ENCODE results near the gene OTOF.

Gene OTOF

DNA sequence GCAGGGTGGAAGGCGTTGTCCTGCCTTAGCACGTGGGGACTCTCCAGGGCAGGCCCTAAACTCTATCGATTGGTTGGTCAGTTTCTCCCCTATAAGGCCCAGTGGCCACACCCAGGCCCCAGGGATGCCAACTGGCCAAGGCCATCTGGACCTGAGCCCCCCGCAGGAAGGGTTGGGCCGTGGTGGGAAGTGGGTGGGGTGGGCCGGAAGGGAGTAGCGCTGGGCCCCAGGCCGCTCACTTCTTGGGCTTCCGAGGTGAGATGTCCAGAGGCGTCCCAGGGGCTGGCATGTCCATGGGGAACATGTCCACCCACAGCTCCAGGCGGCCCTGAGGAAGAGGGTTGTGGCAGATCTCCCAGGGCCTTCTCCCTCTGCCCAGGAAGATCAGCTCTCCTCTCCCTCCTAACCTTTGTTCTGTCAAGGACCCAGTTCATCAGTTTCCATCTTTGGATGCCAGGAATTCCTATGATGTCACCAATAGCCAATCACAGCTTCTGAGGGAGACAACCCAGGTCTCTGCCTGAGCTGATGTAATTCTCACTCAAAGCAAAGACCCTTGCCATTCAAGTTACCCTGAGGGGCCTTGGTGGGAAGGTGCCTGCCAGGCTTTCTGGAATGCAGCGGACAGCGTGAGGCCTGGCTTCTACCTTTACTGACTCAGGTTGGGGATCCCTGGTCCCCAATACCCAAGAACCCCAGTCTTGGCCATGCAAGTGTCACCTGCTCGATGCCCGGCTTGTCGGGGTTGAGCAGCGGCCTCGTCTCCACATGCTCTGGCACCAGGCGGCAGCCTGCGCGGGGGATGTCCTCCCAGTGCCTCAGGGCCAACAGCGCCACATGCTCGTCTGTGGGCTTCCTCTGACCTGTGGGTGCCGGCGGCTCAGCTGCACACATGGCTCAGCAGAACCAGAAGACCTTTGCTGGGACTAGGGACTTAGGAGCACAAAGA, 14.4 kb downstream of the OTOF start:
- DNase-seq: no peak

DNA sequence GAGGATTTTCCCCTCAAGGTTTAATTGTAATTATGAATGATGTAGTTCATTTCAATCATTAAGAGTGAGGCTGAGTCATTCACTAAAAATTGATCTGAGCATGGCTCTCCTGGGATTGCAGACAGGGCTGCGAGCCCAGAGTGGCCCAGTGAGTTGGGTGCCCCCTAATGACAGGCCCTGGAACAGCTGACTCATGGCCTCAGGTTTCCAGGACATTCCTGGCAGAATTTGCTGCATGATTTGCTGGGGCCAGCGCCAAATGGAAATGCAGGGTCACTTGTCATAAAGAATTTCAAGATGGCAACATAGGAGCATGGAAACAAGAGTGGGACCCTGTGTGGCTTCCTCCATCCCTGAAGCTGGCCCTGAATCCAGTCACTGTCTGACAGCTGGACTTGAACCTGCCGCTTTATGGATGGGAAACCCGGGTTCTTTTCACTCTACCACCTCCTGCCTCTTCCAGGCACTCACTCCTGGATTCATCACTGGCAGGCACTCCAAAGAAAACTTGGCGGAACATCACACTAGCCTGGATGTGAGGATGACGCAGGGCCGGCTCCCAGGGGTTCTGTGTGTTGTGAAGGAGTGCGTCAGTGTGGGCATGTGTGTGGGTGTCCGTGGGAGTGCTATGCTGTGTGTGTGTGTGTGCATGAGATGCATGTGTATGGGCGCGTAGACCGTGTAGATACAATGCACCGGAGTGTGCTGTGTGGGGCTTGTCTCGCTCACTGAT, 15.2 kb downstream of the OTOF start:
- DNase-seq: no peak

DNA sequence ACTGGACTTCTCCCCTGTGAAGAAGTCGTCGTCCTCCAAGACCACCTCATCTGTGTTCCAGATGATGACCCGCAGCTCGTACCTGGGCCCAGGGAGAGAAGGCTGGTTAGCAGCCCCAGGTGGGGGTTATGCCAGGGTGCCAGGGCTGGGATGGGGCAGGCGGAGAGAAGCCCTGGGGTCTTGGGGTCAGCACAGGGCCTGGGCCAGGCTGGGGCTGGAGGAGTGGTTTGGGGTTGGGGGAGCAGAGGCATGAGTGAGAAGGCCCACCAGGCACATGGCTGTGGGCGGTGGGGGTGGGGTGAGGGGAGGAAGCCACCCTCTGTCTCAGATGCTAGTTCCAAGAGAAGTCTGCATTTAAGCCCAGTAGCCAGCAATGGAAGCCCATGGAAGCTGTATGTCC, 15.8 kb downstream of the OTOF start:
- DNase-seq: no peak

DNA sequence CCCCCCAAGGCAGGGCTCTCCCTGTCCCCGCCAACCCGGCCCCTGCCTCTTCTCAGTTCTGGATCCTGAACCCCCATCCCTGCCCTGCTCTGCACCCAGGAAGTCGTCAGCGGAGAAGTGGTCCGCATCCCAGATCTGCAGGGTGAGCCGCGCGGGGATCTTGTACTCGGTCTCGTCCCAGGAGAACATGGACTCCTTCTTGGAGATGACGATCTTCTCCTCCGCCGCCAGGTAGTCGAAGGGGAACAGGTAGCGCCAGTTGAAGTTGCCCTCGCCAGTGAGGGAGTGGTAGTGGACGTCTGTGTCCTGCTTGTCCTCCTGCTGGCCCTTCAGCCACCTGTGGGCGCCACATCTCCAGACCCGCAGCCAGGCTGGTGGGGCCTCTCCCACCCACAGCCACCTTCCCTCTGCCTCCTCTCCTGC, 16.3 kb downstream of the OTOF start:
- DNase-seq: no peak

DNA sequence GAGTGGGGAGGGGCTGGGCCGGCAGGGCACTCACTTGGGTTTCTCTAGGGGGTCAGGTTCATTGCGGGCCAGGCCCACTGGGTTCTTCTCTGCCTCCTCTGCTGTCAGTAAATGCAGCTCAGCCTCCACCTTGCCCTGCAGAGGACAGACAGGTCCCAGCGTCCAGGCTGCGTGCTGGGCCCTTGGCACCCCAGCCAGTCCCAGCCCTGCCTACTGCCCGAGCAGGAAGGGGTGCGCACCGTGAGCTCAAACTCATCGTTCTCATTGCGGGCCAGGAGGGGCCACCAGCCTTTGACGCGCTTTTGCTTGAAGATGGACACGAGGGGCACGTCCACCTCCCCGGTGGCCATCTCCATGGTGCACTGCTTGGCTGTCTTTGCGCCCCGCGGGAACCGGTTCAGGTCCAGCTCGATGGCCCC, 17.3 kb downstream of the OTOF start:
- no peak for DNase-seq

DNA sequence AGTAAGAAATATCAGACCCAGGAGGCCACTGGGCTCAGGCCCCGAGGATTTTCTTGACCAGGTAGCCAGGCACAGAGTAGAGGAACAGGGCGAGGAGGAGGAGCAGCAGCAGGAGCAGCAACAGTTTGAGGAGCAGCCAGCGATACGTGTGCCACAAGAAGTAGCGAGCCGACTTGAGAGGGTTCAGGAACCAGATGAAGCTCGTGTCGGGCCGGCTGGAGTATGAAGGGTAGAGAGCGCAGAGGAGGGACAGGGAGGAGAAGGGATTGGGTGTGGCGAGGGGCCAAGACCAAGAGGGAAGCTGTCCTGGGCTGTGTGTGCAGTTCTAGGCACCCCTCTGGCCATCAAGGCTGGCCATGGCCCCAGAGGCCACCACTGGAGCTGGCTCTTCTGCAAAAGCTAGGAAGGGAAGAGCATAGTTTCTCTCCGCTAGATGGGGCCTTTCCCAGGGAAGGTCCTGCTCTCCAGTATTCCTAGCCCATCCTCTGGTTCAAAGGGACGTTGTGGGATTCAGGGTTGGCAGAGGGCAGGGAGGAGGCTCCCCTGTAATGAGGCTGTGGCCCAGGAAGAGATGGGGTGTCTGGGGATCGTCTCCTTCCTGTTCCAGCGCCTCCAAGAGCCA, 17.8 kb downstream of the OTOF start:
- DNase-seq: no peak

DNA sequence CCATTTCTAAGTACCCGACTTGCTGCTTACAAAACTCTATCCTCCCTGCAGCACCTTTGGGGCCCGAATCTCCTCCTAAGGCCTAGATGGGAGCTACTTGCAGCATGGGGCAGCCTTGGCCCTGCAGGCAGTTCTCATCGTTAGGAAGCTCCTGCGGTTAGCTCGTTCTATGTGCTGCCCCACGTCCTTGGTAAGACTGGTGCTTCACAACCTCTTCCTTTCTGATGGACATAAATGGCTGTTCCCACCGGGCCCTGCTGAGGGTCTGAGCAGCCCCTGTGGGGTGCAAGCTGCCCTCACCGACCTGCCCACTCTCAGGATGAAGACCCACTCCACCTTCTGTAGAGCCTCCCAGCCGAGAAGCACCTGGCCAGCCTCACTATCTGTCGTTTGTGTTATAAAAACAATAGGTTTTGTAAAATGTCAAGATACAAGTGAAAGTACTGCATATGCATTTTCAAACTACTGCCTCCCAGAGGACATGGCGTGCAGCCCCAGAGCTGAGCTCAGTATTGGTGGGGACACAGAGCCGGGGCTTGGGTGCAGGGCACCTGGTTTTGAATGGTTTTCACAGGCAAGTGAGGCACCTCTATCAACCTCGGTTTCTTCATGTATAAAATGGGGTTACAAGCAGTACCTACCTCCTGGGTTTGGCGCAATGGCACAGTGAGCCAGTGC, 19.4 kb downstream of the OTOF start:
- no peak for DNase-seq

DNA sequence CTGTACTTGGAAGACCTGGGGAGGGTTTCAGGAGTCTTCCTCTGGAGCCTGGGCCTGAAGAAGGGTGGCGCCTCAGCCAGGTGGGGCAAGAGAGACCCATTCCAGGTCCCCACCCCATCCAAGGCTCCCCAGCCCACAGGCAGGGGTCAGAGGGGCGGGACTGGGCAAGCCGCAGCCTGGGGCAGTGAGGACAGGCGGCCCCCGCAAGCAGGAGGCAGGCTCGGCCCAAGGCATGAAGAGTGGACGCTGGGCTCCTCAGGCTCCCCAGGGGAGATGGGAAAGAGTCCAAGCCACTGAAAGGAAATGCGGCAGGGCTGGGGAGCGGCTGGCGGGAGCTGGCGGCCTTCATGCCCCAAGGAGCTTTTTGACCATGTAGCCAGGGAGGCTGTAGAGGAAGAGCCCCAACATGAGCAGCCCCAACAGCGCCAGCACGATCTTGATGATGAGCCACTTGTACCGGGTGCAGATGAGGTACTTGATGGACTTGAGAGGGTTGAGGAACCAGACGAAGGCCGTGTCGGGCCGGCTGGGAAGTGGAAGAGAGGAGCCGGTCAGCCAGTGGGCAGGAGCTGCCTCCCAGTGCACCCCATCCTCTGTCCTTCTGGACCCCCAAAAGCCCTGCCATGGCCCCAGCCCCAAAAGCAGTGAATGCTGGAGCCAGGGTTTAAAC, 20.1 kb downstream of the OTOF start:
- DNase-seq: no peak

DNA sequence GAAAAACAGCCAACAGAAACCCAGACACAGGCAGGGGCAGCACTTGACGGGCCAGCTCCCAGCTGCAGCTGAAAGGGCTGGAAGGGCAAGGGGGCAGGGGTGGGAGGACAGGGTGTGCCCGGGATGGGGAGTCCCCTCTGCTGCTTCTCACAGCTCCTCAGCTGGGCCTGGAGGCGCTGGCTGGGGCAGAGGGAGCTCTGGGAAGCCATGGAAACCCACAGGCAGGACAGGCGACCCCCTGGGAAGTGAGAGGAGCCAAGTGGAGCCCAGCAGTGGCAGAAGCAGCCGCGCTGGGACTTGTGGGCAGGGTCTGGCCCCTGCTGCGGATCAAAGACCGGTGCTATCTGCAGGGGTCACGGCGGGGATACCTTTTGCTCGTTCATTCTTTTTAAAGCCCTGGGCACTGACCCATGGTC, 20.7 kb downstream of the OTOF start:
- DNase-seq: no peak

DNA sequence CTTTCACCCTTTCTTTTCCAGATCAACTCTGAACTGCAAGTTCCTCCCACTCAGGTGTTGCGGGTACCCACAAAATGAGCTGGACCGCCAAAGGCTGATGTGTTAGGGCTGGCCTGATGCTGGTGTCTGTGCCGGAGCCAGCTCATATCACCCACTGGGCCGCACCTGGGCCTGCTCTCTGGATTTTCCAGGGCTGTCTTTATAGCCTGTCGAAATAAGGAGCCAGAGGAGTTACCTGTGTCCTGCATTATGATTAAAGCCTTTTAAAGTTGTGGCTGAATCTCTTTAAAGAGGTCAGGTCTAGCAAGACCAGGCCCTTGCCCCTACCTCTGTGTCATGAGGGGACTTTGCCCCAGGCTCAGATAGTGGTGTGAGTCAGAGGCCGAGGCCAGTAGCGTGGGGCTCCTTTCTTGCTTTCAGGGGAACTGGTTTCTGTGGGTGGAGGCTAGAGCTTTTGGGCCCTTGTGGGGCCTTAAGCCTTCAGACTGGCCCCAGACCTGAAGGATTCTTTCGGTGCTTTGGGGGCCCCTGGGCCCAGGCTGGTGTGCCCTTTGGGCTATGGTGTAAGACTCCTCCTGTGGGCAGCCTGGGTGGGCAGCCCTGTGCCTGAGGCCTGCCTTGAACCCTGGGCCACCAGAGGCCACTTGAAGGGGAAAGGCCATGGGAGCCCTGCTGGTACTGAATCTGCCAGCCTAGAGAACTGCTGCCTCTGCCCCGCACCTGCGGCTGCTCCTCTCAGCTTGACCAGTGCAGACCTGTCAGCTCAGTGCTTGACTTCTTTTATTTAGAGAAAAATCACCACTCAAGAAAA, 21.3 kb downstream of the OTOF start:
- no peak for DNase-seq

DNA sequence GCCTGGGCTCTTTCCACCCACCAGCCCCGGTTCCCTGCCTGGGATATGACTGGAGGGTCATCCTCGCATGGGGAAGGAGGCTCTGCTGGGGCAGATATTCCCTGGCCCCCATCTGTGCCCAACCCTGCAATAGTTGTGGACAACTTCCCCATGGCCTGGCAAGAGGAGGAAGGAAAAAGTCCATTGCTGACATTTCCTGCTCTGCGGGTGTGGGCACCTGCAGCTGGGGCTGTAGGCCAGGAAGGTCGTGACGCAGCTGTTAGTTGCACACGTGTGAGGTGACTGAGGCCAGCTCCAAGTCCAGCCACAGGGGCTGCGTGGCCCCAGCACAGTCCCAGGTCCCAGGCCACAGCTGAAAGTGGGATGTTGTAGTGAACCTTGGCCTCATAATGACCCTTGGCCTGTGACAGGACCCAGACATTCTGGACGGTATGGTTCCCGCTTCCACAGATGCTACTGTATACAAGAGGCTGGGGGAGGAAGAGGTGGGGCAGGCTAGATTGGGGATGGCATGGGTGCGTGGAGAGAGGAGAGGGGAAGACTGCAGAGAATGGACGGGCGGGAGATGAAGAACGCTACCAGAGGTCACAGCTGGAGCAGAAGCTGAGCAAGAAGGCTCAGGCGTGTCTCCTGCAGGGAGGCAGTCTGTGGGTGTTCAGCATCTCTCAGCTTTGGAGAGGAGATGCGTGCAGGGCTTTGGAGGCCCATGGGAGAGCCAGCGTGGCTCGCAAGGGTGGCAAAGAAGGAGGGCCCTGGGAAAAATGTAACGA, 22.1 kb downstream of the OTOF start:
- DNase-seq: no peak

DNA sequence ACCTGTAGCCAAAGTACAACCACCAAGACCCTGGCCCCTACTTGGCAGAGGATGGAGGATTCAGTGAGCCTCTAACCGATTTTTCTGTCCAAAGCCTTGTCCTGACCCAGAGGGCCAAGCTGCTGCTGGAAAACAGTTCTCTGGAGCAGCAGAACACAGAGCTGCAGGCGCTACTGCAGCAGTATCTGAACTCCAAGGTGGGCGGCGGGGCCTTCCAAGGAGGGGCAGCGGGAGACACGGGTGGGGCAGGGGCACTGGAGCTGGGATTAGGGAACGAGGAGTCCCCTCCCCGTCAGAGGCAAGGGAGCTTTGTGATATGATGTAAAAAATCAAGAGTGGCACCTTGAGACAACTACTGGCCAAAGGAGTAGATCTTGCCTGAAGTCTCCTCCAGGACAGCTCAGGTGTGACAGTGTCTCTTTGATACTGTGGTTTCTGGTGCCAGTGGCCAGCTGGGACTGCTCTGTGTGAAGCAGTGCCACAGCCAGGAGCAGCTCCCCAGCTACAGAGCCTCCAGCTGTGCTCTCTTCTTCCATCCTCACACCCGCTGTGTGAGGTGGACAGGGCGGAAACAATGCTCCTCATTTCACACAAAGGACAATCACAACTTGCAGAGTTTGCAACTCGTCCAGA, 22.8 kb downstream of the OTOF start:
- DNase-seq: no peak

DNA sequence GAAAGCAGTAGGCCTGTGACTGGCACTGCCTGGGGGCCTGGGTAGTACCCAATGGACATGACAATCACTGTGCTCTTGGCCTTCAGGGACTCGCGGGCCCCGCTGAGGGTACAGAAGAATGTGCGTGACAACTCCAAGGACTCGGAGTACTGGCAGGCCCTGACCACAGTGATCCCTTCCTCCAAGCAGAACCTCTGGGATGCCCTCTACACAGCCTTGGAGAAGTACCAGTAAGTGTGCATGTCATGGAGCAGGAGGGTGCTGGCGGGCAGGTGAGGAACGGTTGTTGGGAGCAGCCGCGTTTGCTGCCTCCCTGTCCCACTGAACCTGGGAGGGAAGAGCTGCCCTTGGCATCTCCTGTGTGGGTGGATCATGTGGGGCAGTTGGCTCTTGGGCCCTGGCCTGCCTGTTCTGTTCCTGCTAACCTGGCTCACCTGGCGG, 23.3 kb downstream of the OTOF start:
- no peak for DNase-seq

DNA sequence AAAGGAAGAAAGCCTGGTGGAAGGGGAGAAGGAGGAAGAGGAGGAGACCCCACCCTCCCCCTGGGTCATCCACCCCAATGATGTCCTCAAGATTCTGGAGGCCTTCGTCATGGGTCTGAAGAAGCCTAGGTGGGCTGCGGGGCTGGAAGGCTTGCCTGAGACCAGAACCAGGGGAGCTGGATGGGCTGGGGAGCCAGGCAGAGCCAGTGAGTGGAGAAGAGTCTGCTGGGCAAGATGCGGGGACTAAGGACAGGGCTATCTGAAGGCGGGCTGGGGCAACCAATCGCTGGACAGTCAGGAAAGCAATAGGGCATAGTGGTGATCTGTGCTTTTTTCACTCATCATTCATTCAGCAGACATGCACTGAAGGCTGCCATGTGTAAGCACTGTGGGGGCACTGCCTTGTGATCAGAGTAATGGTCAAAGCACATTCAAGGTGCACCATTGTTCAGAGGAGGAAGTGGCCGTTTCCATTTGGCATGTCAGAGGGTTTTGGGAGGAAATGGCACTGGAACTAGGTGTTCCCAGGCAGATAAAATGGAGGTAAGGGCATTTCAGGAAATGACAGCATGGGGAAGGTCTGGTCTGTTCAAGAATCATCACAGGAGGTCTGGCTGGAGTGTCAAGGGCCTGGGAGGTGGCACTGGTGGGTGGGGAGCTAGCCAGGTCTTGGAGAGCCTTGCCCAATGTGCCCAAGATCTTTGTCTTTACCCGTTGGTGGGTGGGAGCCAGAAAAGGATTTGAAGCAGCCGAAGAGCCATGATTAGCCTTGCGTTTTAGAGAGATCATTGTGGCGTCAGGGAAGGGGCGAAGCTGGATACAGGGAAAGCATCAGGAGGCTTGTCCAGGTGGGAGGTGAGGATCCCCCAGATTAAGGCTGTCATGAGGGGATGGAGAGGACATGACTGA, 24.2 kb downstream of the OTOF start:
- DNase-seq: no peak

DNA sequence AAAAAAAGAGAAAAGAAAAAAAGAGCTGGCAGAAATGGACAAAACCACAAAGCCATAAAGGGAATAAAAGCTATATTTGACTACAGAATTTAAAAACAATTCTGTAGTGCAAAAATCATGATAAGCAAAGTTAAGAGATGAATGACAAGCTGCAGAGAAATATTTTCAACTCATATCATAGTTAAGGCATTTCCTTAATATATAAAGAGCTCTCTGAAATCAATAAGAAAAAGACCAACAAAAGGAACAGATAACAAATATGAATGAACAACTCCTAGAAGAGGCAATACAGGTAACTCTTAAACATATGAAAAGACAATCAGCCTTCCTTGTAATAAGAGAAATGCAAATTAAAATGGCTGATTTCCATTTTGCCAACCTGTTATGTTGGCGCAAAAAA, 26.2 kb downstream of the OTOF start:
- DNase-seq: no peak

DNA sequence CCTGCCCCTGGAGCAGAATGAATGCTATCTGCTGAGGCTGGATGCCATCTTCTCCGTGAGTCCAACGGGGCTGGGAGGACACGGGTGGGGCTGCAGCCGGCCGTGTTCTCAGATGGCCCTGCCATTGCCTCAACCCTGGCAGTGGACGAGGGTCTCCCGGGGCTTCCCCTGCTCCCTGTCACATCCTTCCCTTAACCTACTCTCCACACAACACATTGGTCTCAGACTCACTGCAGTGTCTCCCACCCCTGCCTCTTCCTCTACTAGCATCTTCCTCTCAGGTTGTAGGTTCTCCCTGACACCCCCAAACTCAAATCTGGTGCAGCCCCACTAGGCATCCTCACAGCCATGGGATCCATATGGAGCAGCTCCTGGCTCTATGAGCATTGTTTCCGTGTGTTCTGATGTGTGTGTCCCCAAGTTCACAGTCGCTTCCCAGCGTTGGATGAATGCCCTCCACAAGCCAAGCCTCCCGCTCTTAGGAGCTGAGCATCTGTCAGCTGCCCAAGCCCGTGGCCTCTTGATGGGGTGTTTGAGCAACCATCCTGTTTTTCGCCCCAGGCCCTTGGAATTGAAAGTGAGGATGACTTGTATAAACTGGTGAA, 27.8 kb downstream of the OTOF start:
- DNase-seq: no peak

DNA sequence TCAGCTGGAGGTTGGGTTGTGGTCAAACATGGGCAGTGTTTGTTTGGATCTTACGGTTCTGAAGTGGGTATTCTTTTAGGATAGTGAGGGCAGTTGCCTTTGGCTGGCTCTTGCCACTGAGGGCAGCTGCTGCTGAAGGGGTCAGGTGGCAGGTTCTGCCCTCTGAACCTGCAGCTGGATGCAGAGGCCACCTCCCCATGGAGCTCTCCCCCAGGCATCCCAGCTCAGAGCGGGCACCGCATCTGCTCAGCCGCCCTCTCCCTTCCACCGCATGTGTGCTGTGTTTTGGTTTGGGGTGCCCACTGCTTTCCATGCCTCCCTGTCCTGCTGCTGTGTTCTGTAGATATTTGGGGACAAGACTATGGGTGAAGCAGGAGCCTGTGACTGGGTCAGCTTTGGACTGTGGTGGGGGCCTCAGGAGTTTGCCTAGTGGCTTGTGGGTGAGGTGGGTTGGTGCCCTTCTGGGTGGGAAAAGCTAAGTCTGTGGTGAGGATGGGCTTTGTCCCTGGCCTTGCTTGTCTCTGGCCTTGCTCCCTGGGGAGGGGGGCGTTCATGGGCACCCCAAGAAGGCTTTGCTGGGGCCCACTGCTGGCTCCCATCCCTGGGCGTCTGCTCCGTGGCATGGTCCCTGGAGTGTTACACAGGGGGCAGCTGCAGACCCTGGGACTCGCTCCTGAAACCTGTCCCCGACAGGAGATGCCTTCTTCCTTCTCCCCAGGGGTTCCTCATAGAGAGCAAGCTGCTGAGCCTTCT, 28.5 kb downstream of the OTOF start:
- DNase-seq: no peak

DNA sequence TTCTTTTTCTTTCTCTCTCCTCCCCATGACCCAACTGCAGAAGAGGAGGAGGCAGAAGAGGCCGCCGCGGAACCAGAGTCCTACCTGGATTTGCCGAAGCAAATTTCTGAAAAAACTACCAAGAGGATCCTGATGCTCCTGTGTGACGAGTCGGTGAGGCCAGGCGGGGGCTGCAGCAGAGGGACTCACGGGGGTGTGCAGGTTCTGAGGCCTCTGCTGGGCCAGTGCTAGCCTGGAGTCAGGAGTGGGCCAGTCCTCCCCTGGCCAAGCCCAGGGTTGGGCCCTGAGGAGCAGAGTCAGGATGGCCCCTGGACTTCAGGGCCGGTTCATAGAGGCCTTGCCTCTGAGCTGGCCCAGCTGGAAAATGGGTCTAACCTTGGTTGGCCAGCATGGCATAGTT, 29.3 kb downstream of the OTOF start:
- no peak for DNase-seq

All from KG1 (cell line).